Tibial nerve (tissue), 4 donors: Measurements from ENCODE around the gene CASP8AP2.

Source experiments
- EP300 ChIP-seq, 2 donors: sonication (generic); formaldehyde crosslinking; IDR thresholded peaks; one replicate each; pipeline ENCODE4 v1.6.1; 2017; ENCODE audit warnings: antibody characterized with exemption in 2 of 2, mild to moderate bottlenecking in 1 of 2
- POLR2A ChIP-seq, 2 donors: fragments of 450-650 bp; IDR thresholded peaks; one replicate each; pipeline ENCODE4 v1.6.1; 2017; ENCODE audit warnings: antibody characterized with exemption in 2 of 2, mild to moderate bottlenecking in 2 of 2, moderate library complexity in 2 of 2
- TF ChIP-seq, protein P1 (sequence below), 5 experiments: fragments of 200-600 bp in 3 of 5; fragments of 450-650 bp in 2 of 5; sonication (generic) in 3 of 5; IDR thresholded peaks; one replicate each; pipeline ENCODE4 v1.5.1; 2016 to 2019; ENCODE audit warnings: antibody characterized with exemption in 5 of 5, mild to moderate bottlenecking in 3 of 5, moderate library complexity in 2 of 5

DNA sequence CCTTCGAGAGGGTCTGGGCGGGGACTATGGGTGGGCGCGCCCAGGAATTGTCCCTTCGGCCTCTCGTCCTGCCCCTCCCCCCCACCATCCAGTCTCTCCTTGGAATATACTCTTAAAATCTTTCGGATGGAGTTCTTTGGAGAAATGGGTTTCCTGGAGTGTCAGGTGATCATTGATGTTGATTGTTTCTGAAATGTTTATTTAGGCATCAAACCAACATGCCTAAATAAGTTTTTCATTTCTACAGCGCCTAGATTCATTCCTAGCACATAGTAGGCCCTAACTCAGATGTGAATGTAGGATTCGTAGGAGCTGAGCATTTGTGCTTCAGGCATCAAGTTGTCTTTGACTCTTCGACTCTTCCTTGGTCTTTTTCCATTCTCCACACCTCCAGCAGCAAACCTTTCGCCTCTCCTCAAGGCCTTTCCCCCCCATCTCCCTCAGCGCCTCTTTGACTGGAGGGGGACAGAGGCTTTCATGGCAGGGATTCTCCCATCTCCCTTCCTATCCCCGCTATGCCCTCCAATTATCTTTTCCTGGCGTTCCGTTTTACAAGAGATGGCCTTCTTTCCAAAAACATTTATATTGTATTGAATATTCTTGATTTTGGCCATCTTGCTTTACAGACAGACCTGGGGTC, 610 bp downstream of the CASP8AP2 start:
- TF ChIP-seq POLR2A (IDR thresholded peaks at IDR 0.05) = no peak
- TF ChIP-seq, protein P1, sequence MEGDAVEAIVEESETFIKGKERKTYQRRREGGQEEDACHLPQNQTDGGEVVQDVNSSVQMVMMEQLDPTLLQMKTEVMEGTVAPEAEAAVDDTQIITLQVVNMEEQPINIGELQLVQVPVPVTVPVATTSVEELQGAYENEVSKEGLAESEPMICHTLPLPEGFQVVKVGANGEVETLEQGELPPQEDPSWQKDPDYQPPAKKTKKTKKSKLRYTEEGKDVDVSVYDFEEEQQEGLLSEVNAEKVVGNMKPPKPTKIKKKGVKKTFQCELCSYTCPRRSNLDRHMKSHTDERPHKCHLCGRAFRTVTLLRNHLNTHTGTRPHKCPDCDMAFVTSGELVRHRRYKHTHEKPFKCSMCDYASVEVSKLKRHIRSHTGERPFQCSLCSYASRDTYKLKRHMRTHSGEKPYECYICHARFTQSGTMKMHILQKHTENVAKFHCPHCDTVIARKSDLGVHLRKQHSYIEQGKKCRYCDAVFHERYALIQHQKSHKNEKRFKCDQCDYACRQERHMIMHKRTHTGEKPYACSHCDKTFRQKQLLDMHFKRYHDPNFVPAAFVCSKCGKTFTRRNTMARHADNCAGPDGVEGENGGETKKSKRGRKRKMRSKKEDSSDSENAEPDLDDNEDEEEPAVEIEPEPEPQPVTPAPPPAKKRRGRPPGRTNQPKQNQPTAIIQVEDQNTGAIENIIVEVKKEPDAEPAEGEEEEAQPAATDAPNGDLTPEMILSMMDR (IDR thresholded peaks at IDR 0.05) = no peak
- TF ChIP-seq EP300 (IDR thresholded peaks at IDR 0.05) = no peak
